OCI-LY1 (cell line): Measurements from ENCODE around the gene TANC1.

Experiments
- EZH2 ChIP-seq: fragments of 200-600 bp; sonication (generic), shearing (Covaris generic); IDR thresholded peaks from 2 replicates; pipeline ENCODE4 v1.8.0; 2017; ENCODE audit warnings: borderline replicate concordance, mixed run types, mild to moderate bottlenecking, antibody characterized with exemption, low read length, moderate library complexity, mixed read lengths
- TF ChIP-seq, protein P1 (sequence below): fragments of 200-600 bp; sonication (generic), shearing (Covaris generic); IDR thresholded peaks from 2 replicates; pipeline ENCODE4 v1.5.1; 2017; ENCODE audit warnings: mild to moderate bottlenecking, antibody characterized with exemption, low read length, moderate library complexity, mixed read lengths

- TF ChIP-seq, protein P1, sequence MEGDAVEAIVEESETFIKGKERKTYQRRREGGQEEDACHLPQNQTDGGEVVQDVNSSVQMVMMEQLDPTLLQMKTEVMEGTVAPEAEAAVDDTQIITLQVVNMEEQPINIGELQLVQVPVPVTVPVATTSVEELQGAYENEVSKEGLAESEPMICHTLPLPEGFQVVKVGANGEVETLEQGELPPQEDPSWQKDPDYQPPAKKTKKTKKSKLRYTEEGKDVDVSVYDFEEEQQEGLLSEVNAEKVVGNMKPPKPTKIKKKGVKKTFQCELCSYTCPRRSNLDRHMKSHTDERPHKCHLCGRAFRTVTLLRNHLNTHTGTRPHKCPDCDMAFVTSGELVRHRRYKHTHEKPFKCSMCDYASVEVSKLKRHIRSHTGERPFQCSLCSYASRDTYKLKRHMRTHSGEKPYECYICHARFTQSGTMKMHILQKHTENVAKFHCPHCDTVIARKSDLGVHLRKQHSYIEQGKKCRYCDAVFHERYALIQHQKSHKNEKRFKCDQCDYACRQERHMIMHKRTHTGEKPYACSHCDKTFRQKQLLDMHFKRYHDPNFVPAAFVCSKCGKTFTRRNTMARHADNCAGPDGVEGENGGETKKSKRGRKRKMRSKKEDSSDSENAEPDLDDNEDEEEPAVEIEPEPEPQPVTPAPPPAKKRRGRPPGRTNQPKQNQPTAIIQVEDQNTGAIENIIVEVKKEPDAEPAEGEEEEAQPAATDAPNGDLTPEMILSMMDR = no peak
- TF ChIP-seq EZH2 = no peak
These were observed 75.3 kb downstream of the TANC1 start for GRCh38 chr2:159043710-159044109.
